Epithelial cell of esophagus (primary cell): ENCODE results near the gene GMFB.

Source experiments
- DNase-seq: peaks from one replicate; pipeline ENCODE4 v3.0.0; 2010; ENCODE audit warnings: low read depth
- H3K4me3 ChIP-seq: 2 replicates; pipeline ENCODE4 v1.5.1; 2011; ENCODE audit warnings: mild to moderate bottlenecking, low read length, control low read depth
- CTCF ChIP-seq: IDR thresholded peaks from 2 replicates; pipeline ENCODE4 v1.5.1; 2011; ENCODE audit warnings: low read depth, mild to moderate bottlenecking, low read length, control low read depth, inconsistent platforms; ENCODE audit not compliant: insufficient read depth; ENCODE audit errors: missing control alignments

Gene GMFB

GRCh38 chr14:54428527-54428926 lies 60.3 kb downstream of the GMFB start:
- TF ChIP-seq CTCF = no peak
- H3K4me3 ChIP-seq = no peak overlapping the region
- no peak for DNase-seq

- TF ChIP-seq CTCF = no peak
- no peak for DNase-seq
- no peak overlapping the region for H3K4me3 ChIP-seq
These were observed 60.9 kb downstream of the GMFB start for GRCh38 chr14:54427871-54428270.

- TF ChIP-seq CTCF = no peak
- no peak overlapping the region for H3K4me3 ChIP-seq
- no peak for DNase-seq
These were observed 63.1 kb downstream of the GMFB start for GRCh38 chr14:54425537-54426274.

- no peak overlapping the region for H3K4me3 ChIP-seq
- TF ChIP-seq CTCF = no peak
- no peak for DNase-seq
These were observed 63.7 kb downstream of the GMFB start for GRCh38 chr14:54425068-54425467.
